GM23338 (cell line): Measurements from ENCODE around the gene IGSF21. TPM values are rescaled to one million over a fixed set of nuclear protein-coding genes. Genes with fewer than 3 reads are reported as not detected.
A peak's percentile ranks its signal among the peaks of the same experiment; 100 is the strongest.

Experiments
- ATAC-seq: fragments of 200-7000 bp; cut with Tn5 transposase; 3 replicates; pipeline ENCODE4 v1.9.1; 2020
- DNase-seq: peaks from one replicate; pipeline ENCODE4 v3.0.0-alpha.2; 2015; ENCODE audit warnings: low spot score
- H2AFZ ChIP-seq: fragments of 200-600 bp; sonication (generic); 2 replicates; pipeline ENCODE4 v1.8.0; 2016; ENCODE audit warnings: antibody characterized with exemption, mild to moderate bottlenecking, moderate library complexity
- H3F3A ChIP-seq: fragments of 200-600 bp; sonication (generic); replicated peaks from 2 replicates; pipeline ENCODE4 v1.8.0; 2017; ENCODE audit warnings: antibody characterized with exemption, mixed run types, low read depth
- H3K27ac ChIP-seq: fragments of 200-600 bp; sonication (generic); 2 replicates; pipeline ENCODE4 v1.6.1; 2016; ENCODE audit warnings: low read depth
- H3K27me3 ChIP-seq: fragments of 200-600 bp; sonication (generic); 2 replicates; pipeline ENCODE4 v1.8.0; 2016; ENCODE audit warnings: mild to moderate bottlenecking, mixed run types, moderate library complexity; ENCODE audit not compliant: insufficient read depth
- H3K36me3 ChIP-seq: fragments of 200-600 bp; sonication (generic); 2 replicates; pipeline ENCODE4 v1.8.0; 2016; ENCODE audit warnings: mild to moderate bottlenecking; ENCODE audit not compliant: insufficient read depth
- H3K4me1 ChIP-seq: fragments of 200-600 bp; sonication (generic); 2 replicates; pipeline ENCODE4 v1.8.0; 2016; ENCODE audit warnings: mild to moderate bottlenecking, moderate library complexity; ENCODE audit not compliant: insufficient read depth
- H3K4me2 ChIP-seq: fragments of 200-600 bp; sonication (generic); 2 replicates; pipeline ENCODE4 v1.7.1; 2017; ENCODE audit warnings: mixed run types
- H3K4me3 ChIP-seq: fragments of 200-600 bp; sonication (generic); 2 replicates; pipeline ENCODE4 v1.6.1; 2016; ENCODE audit warnings: mixed run types
- H3K79me2 ChIP-seq: fragments of 200-600 bp; sonication (generic); replicated peaks from 2 replicates; pipeline ENCODE4 v1.8.0; 2017; ENCODE audit warnings: mild to moderate bottlenecking; ENCODE audit not compliant: insufficient read depth
- H3K9me2 ChIP-seq: fragments of 200-600 bp; sonication (generic); 2 replicates; pipeline ENCODE4 v1.8.0; 2017; ENCODE audit not compliant: insufficient read depth
- H4K20me1 ChIP-seq: fragments of 200-600 bp; sonication (generic); replicated peaks from 2 replicates; pipeline ENCODE4 v1.8.0; 2017; ENCODE audit warnings: mild to moderate bottlenecking; ENCODE audit not compliant: insufficient read depth
- H3K27ac Mint-ChIP-seq: 2 replicates; pipeline ENCODE4 v1.8.0; 2020; ENCODE audit warnings: inconsistent platforms, mild to moderate bottlenecking, moderate library complexity, mixed read lengths
- H3K27me3 Mint-ChIP-seq: 3 replicates; pipeline ENCODE4 v1.8.0; 2022; ENCODE audit warnings: low read depth, mild to moderate bottlenecking, moderate library complexity, mixed read lengths, inconsistent platforms; ENCODE audit not compliant: insufficient read depth, poor library complexity
- H3K36me3 Mint-ChIP-seq: 3 replicates; pipeline ENCODE4 v1.8.0; 2021; ENCODE audit warnings: low read depth, mild to moderate bottlenecking, inconsistent platforms, moderate library complexity, mixed read lengths
- H3K4me1 Mint-ChIP-seq: 3 replicates; pipeline ENCODE4 v1.8.0; 2020; ENCODE audit warnings: mild to moderate bottlenecking, inconsistent platforms, mixed read lengths
- H3K4me3 Mint-ChIP-seq: 3 replicates; pipeline ENCODE4 v1.8.0; 2021; ENCODE audit warnings: moderate library complexity, mild to moderate bottlenecking, inconsistent platforms, mixed read lengths
- H3K9me3 Mint-ChIP-seq: 3 replicates; pipeline ENCODE4 v1.8.0; 2020; ENCODE audit warnings: moderate library complexity, mild to moderate bottlenecking, inconsistent platforms, mixed read lengths
- CREB1 ChIP-seq: fragments of 250-450 bp; sonication (Bioruptor Pico); IDR thresholded peaks from 2 replicates; pipeline ENCODE4 v1.5.0; 2020; ENCODE audit warnings: low read depth, mild to moderate bottlenecking, moderate library complexity
- EZH2 ChIP-seq: fragments of 200-600 bp; sonication (generic); IDR thresholded peaks from one replicate; pipeline ENCODE4 v1.8.0; 2017; ENCODE audit warnings: antibody characterized with exemption, mild to moderate bottlenecking, low read depth; ENCODE audit not compliant: unreplicated experiment
- NANOG ChIP-seq: IDR thresholded peaks from 2 replicates; pipeline ENCODE4 v1.6.1; 2016; ENCODE audit warnings: antibody characterized with exemption, borderline replicate concordance
- STAT1 ChIP-seq: IDR thresholded peaks from one replicate; pipeline ENCODE4 v1.6.1; 2016; ENCODE audit warnings: antibody characterized with exemption; ENCODE audit not compliant: unreplicated experiment
- ZNF114 ChIP-seq: fragments of 250-450 bp; sonication (Bioruptor Pico); IDR thresholded peaks from 2 replicates; pipeline ENCODE4 v1.5.0; 2020; ENCODE audit warnings: mild to moderate bottlenecking, moderate library complexity
- polyA plus RNA-seq: library from polyadenylated mRNA; unstranded; fragments of >200 nt; fragmentation: Nextera tagmentation; extraction: Ambion mirVana; gene quantifications from 2 replicates; pipeline ENCODE4 v1.2.1, GENCODE V29; 2016
- total RNA-seq: library from RNA; depleted of rRNA; stranded (reverse); fragments of >200 nt; shearing (Covaris generic); gene quantifications from 2 replicates; pipeline ENCODE4 v1.2.3, GENCODE V29; 2014
- TF ChIP-seq, protein P1 (sequence below): fragments of 250-450 bp; sonication (Bioruptor Pico); IDR thresholded peaks from 2 replicates; pipeline ENCODE4 v1.5.0; 2020; ENCODE audit warnings: mild to moderate bottlenecking, moderate library complexity
- TF ChIP-seq, protein P2 (sequence below): IDR thresholded peaks from 2 replicates; pipeline ENCODE4 v1.6.1; 2016; ENCODE audit warnings: antibody characterized with exemption

IGSF21 gene
- total and polyA plus RNA-seq, 2 experiments from 2014 or later: 15.6 to 15.7 TPM

DNA sequence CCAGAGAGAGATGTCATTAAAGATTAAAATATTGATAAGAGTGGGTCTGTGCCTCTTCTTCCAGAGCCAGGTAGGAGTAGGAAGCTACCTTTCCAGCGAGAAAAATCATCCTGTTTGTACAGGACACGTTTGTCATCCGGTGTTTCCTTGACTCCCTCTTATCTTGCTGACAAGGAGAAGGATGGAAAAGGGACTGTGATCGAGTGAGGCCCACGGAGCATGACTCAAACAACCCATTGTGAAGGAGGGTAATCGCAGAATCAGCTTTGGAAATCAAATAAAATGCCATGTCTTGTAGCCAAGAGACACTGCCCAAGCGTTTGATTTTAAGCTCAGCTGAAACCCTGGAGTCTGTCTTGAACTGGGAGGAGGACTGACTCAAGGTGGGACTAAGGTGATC, 97.7 kb downstream of the IGSF21 start (continued):
- TF ChIP-seq, protein P1, sequence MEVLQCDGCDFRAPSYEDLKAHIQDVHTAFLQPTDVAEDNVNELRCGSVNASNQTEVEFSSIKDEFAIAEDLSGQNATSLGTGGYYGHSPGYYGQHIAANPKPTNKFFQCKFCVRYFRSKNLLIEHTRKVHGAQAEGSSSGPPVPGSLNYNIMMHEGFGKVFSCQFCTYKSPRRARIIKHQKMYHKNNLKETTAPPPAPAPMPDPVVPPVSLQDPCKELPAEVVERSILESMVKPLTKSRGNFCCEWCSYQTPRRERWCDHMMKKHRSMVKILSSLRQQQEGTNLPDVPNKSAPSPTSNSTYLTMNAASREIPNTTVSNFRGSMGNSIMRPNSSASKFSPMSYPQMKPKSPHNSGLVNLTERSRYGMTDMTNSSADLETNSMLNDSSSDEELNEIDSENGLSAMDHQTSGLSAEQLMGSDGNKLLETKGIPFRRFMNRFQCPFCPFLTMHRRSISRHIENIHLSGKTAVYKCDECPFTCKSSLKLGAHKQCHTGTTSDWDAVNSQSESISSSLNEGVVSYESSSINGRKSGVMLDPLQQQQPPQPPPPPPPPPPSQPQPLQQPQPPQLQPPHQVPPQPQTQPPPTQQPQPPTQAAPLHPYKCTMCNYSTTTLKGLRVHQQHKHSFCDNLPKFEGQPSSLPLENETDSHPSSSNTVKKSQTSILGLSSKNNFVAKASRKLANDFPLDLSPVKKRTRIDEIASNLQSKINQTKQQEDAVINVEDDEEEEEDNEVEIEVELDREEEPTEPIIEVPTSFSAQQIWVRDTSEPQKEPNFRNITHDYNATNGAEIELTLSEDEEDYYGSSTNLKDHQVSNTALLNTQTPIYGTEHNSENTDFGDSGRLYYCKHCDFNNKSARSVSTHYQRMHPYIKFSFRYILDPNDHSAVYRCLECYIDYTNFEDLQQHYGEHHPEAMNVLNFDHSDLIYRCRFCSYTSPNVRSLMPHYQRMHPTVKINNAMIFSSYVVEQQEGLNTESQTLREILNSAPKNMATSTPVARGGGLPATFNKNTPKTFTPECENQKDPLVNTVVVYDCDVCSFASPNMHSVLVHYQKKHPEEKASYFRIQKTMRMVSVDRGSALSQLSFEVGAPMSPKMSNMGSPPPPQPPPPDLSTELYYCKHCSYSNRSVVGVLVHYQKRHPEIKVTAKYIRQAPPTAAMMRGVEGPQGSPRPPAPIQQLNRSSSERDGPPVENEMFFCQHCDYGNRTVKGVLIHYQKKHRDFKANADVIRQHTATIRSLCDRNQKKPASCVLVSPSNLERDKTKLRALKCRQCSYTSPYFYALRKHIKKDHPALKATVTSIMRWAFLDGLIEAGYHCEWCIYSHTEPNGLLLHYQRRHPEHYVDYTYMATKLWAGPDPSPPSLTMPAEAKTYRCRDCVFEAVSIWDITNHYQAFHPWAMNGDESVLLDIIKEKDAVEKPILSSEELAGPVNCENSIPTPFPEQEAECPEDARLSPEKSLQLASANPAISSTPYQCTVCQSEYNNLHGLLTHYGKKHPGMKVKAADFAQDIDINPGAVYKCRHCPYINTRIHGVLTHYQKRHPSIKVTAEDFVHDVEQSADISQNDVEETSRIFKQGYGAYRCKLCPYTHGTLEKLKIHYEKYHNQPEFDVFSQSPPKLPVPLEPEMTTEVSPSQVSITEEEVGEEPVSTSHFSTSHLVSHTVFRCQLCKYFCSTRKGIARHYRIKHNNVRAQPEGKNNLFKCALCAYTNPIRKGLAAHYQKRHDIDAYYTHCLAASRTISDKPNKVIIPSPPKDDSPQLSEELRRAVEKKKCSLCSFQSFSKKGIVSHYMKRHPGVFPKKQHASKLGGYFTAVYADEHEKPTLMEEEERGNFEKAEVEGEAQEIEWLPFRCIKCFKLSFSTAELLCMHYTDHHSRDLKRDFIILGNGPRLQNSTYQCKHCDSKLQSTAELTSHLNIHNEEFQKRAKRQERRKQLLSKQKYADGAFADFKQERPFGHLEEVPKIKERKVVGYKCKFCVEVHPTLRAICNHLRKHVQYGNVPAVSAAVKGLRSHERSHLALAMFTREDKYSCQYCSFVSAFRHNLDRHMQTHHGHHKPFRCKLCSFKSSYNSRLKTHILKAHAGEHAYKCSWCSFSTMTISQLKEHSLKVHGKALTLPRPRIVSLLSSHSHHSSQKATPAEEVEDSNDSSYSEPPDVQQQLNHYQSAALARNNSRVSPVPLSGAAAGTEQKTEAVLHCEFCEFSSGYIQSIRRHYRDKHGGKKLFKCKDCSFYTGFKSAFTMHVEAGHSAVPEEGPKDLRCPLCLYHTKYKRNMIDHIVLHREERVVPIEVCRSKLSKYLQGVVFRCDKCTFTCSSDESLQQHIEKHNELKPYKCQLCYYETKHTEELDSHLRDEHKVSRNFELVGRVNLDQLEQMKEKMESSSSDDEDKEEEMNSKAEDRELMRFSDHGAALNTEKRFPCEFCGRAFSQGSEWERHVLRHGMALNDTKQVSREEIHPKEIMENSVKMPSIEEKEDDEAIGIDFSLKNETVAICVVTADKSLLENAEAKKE (CRISPR knock-in tag): no peak

DNA sequence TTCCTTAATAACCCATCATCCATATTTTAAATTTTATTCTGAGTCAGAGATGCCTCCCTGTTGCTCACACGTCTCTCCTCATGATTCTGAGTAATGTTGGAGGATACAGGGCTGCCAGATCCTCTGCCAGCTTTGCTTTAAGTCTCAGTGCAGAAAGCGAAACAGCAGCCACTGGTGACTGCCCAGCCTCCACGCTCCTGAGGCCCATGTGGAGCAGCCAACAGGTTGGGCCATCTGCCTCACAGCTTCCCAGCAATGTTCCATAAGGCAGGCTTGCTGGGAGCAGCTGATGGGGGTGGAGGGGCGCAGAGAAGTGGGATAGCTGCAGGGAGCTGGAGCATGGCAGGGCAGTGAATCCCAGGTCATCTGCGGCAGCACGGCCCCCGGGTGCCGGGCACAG, 104.2 kb downstream of the IGSF21 start:
- Mint-ChIP-seq H3K27me3 (peaks cover 11% of the 10 kb centered on the region), H3K4me1 (peaks cover 38% of the 10 kb centered on the region), H3K4me3 (no peak overlapping the region), H3K9me3 (peaks cover 3% of the 10 kb centered on the region; the same call in 1 of the 3 replicates), H3K27ac (no peak overlapping the region; the same call in 1 of the 2 replicates), H3K36me3 (peaks cover 5% of the 10 kb centered on the region)
- Histone ChIP-seq H4K20me1 (no peaks in the 10 kb centered on the region), H3K4me3 (no peak overlapping the region), H3K27ac (no peak overlapping the region), H3K79me2 (no peaks in the 10 kb centered on the region), H3F3A (no peaks in the 10 kb centered on the region), H3K4me1 (peaks cover 22% of the 10 kb centered on the region), H3K27me3 (no peaks in the 10 kb centered on the region), H2AFZ (no peak overlapping the region), H3K9me2 (0 out of 2 replicates have a peak, but pooled peaks cover 3% of the 10 kb centered on the region), H3K36me3 (no peaks in the 10 kb centered on the region), H3K4me2 (no peak overlapping the region)
- ATAC-seq: peak; percentile 74
- no peak for DNase-seq
- TF ChIP-seq EZH2 (no peak), STAT1 (no peak), NANOG (no peak), CREB1 (CRISPR knock-in tag) (no peak), ZNF114 (CRISPR knock-in tag) (no peak)
- TF ChIP-seq, protein P1 (CRISPR knock-in tag): no peak
- TF ChIP-seq, protein P2, sequence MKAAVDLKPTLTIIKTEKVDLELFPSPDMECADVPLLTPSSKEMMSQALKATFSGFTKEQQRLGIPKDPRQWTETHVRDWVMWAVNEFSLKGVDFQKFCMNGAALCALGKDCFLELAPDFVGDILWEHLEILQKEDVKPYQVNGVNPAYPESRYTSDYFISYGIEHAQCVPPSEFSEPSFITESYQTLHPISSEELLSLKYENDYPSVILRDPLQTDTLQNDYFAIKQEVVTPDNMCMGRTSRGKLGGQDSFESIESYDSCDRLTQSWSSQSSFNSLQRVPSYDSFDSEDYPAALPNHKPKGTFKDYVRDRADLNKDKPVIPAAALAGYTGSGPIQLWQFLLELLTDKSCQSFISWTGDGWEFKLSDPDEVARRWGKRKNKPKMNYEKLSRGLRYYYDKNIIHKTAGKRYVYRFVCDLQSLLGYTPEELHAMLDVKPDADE: no peak
